Renal pelvis (tissue), 4 donors: Measurements from ENCODE around the gene ZNF808. TPM values are rescaled to one million over a fixed set of nuclear protein-coding genes. Genes with fewer than 3 reads are reported as not detected.
"Not testable (repeated sequence)": the region's sequence is repeated elsewhere in the genome, so short reads cannot be mapped to it uniquely, and the experiment has no call there.

Source experiments
- DNase-seq: peaks from one replicate; pipeline ENCODE4 v3.0.0-alpha.2; 2013
- polyA plus RNA-seq, 3 donors: library from polyadenylated mRNA; unstranded; fragments of 120-200 nt; gene quantifications; one replicate each; pipeline ENCODE4 v1.2.1, GENCODE V29; 2013; ENCODE audit not compliant: insufficient read length in 3 of 3

Gene ZNF808
- polyA plus RNA-seq, 3 donors = 8.4 to 25.7 (median 18.9) TPM

- DNase-seq = not testable (repeated sequence)
Observed at GRCh38 chr19:52535385-52535770, 7.9 kb downstream of the ZNF808 start.

GRCh38 chr19:52535771-52536447 is 8.4 kb downstream of the ZNF808 start:
- peak; percentile 82 for DNase-seq

- no peak for DNase-seq
Observed at GRCh38 chr19:52536448-52536800, 9.0 kb downstream of the ZNF808 start.

- not testable (repeated sequence) for DNase-seq
Observed at GRCh38 chr19:52538815-52539214, 11.3 kb downstream of the ZNF808 start.

GRCh38 chr19:52541176-52541575 is 13.7 kb downstream of the ZNF808 start:
- DNase-seq = not testable (repeated sequence)

GRCh38 chr19:52541608-52542007 is 14.1 kb downstream of the ZNF808 start:
- DNase-seq = no peak

GRCh38 chr19:52542541-52542940 is 15.1 kb downstream of the ZNF808 start:
- DNase-seq = not testable (repeated sequence)

- DNase-seq = no peak
Observed at GRCh38 chr19:52542984-52543664, 15.7 kb downstream of the ZNF808 start.

- DNase-seq = no peak
Observed at GRCh38 chr19:52554216-52554971, 26.9 kb downstream of the ZNF808 start.

- DNase-seq = no peak
Observed at GRCh38 chr19:52557231-52557995, 29.9 kb downstream of the ZNF808 start.

- DNase-seq = not testable (repeated sequence)
Observed at GRCh38 chr19:52558732-52559445, 31.4 kb downstream of the ZNF808 start.

GRCh38 chr19:52561611-52562010 is 34.1 kb downstream of the ZNF808 start:
- DNase-seq = not testable (repeated sequence)

GRCh38 chr19:52566121-52566520 is 38.7 kb downstream of the ZNF808 start:
- DNase-seq = no peak

GRCh38 chr19:52566588-52566987 is 39.1 kb downstream of the ZNF808 start:
- no peak for DNase-seq

- DNase-seq = no peak
Observed at GRCh38 chr19:52567921-52568320, 40.5 kb downstream of the ZNF808 start.

- DNase-seq = peak; percentile 69
Observed at GRCh38 chr19:52569638-52569999, 42.2 kb downstream of the ZNF808 start.

- peak; percentile 91 for DNase-seq
Observed at GRCh38 chr19:52570000-52570861, 42.8 kb downstream of the ZNF808 start, which contains the start of gene ZNF701. TSS of gene ZNF701 (plus strand) at chr19:52570287. CDS start at chr19:52574148, 3,861 bp downstream.

GRCh38 chr19:52584736-52585440 is 57.4 kb downstream of the ZNF808 start:
- DNase-seq = no peak

- DNase-seq = no peak
Observed at GRCh38 chr19:52585604-52586003, 58.1 kb downstream of the ZNF808 start.

- DNase-seq = no peak
Observed at GRCh38 chr19:52590728-52591127, 63.3 kb downstream of the ZNF808 start.
